Activated T-helper 17 cell treated with anti-CD3 and anti-CD28 coated beads, Interleukin-2, amount 50 U/mL, for 72 hours (primary cell): ENCODE results near the gene LSR. TPM values are rescaled to one million over a fixed set of nuclear protein-coding genes. Genes with fewer than 3 reads are reported as not detected.
A peak's percentile ranks its signal among the peaks of the same experiment; 100 is the strongest.

ENCODE experiments used
- ATAC-seq: fragments of 150-1000 bp; cut with Tn5 transposase; replicated peaks from 2 replicates; pipeline ENCODE4 v1.10.0; 2021; ENCODE audit warnings: mild to moderate bottlenecking, moderate library complexity
- H3K27ac Mint-ChIP-seq: one replicate; pipeline ENCODE4 v1.8.0; 2022; ENCODE audit warnings: mixed read lengths
- H3K27me3 Mint-ChIP-seq: one replicate; pipeline ENCODE4 v1.8.0; 2022; ENCODE audit warnings: mixed read lengths
- H3K36me3 Mint-ChIP-seq: one replicate; pipeline ENCODE4 v1.8.0; 2022; ENCODE audit warnings: low read depth, mild to moderate bottlenecking, mixed read lengths
- H3K4me1 Mint-ChIP-seq: one replicate; pipeline ENCODE4 v1.8.0; 2022; ENCODE audit warnings: mixed read lengths
- H3K4me3 Mint-ChIP-seq: one replicate; pipeline ENCODE4 v1.8.0; 2022; ENCODE audit warnings: mild to moderate bottlenecking, mixed read lengths
- H3K9me3 Mint-ChIP-seq: one replicate; pipeline ENCODE4 v1.8.0; 2022; ENCODE audit warnings: mixed read lengths
- total RNA-seq, 2 donors: library from RNA; stranded (reverse); gene quantifications; one replicate each; pipeline ENCODE4 v1.2.3, GENCODE V29; 2022

LSR gene
- total RNA-seq, 2 donors from 2014 or later, result 19.1 to 38.0 TPM

- no peak for ATAC-seq
- H3K36me3 Mint-ChIP-seq, result peaks cover 54% of the 10 kb centered on the region
- H3K27ac Mint-ChIP-seq, result peak overlapping the region; percentile 76
- H3K27me3 Mint-ChIP-seq, result no peaks in the 10 kb centered on the region
- H3K4me1 Mint-ChIP-seq, result no peaks in the 10 kb centered on the region
- no peaks in the 10 kb centered on the region for H3K9me3 Mint-ChIP-seq
- peak overlapping the region; percentile 88 for H3K4me3 Mint-ChIP-seq
These were observed 16.5 kb downstream of the LSR start for GRCh38 chr19:35265126-35265899.

- H3K4me1 Mint-ChIP-seq, result no peaks in the 10 kb centered on the region
- peak overlapping the region; percentile 88 for H3K4me3 Mint-ChIP-seq
- no peaks in the 10 kb centered on the region for H3K27me3 Mint-ChIP-seq
- H3K27ac Mint-ChIP-seq, result peak overlapping the region; percentile 76
- ATAC-seq, result no peak
- peaks cover 55% of the 10 kb centered on the region for H3K36me3 Mint-ChIP-seq
- H3K9me3 Mint-ChIP-seq, result no peaks in the 10 kb centered on the region
These were observed 17.2 kb downstream of the LSR start for GRCh38 chr19:35265900-35266519.

- Mint-ChIP-seq H3K4me3 (peak overlapping the region; percentile 88), H3K4me1 (no peaks in the 10 kb centered on the region), H3K36me3 (peaks cover 58% of the 10 kb centered on the region), H3K27me3 (no peaks in the 10 kb centered on the region), H3K27ac (peak overlapping the region; percentile 93), H3K9me3 (no peaks in the 10 kb centered on the region)
- ATAC-seq, result no peak
These were observed 17.9 kb downstream of the LSR start for GRCh38 chr19:35266520-35267352.

- Mint-ChIP-seq H3K9me3 (no peaks in the 10 kb centered on the region), H3K4me3 (peak overlapping the region; percentile 88), H3K36me3 (peaks cover 64% of the 10 kb centered on the region), H3K27ac (peak overlapping the region; percentile 93), H3K4me1 (no peaks in the 10 kb centered on the region), H3K27me3 (no peaks in the 10 kb centered on the region)
- ATAC-seq, result peak; percentile 10
These were observed 18.6 kb downstream of the LSR start for GRCh38 chr19:35267353-35267817.

GRCh38 chr19:35267818-35268535, 19.2 kb downstream of the LSR start:
- H3K9me3 Mint-ChIP-seq, result no peaks in the 10 kb centered on the region
- peak overlapping the region; percentile 93 for H3K27ac Mint-ChIP-seq
- H3K4me3 Mint-ChIP-seq, result peak overlapping the region; percentile 88
- peaks cover under 1% of the 10 kb centered on the region for H3K4me1 Mint-ChIP-seq
- no peaks in the 10 kb centered on the region for H3K27me3 Mint-ChIP-seq
- ATAC-seq, result peak; percentile 62
- H3K36me3 Mint-ChIP-seq, result peaks cover 70% of the 10 kb centered on the region

- Mint-ChIP-seq H3K4me3 (peak within 1 kb of the TSS; percentile 88), H3K27me3 (no peaks in the 10 kb centered on the region), H3K36me3 (peaks cover 72% of the 10 kb centered on the region), H3K9me3 (no peaks in the 10 kb centered on the region), H3K27ac (peak within 1 kb of the TSS; percentile 93), H3K4me1 (peaks cover 4% of the 10 kb centered on the region)
- peak; percentile 39 for ATAC-seq
These were observed 20.0 kb downstream of the LSR start, which contains the start of gene USF2 for GRCh38 chr19:35268536-35269437. Gene USF2, plus strand, starts transcription at chr19:35268962. Its CDS starts 140 bp downstream, at chr19:35269102.

- peak; percentile 73 for ATAC-seq
- Mint-ChIP-seq H3K27me3 (no peaks in the 10 kb centered on the region), H3K4me3 (peak overlapping the region; percentile 50), H3K36me3 (peaks cover 73% of the 10 kb centered on the region), H3K9me3 (no peaks in the 10 kb centered on the region), H3K27ac (no peak overlapping the region), H3K4me1 (peaks cover 4% of the 10 kb centered on the region)
These were observed 20.8 kb downstream of the LSR start for GRCh38 chr19:35269438-35270117.

GRCh38 chr19:35270381-35270811, 21.6 kb downstream of the LSR start:
- peaks cover 4% of the 10 kb centered on the region for H3K4me1 Mint-ChIP-seq
- H3K4me3 Mint-ChIP-seq, result peak overlapping the region; percentile 50
- no peaks in the 10 kb centered on the region for H3K27me3 Mint-ChIP-seq
- no peak overlapping the region for H3K27ac Mint-ChIP-seq
- ATAC-seq, result no peak
- peaks cover 78% of the 10 kb centered on the region for H3K36me3 Mint-ChIP-seq
- no peaks in the 10 kb centered on the region for H3K9me3 Mint-ChIP-seq

GRCh38 chr19:35271546-35271945, 22.7 kb downstream of the LSR start:
- H3K9me3 Mint-ChIP-seq, result no peaks in the 10 kb centered on the region
- peaks cover 4% of the 10 kb centered on the region for H3K4me1 Mint-ChIP-seq
- H3K27ac Mint-ChIP-seq, result peak overlapping the region; percentile 66
- H3K36me3 Mint-ChIP-seq, result peaks cover 78% of the 10 kb centered on the region
- no peak overlapping the region for H3K4me3 Mint-ChIP-seq
- ATAC-seq, result no peak
- H3K27me3 Mint-ChIP-seq, result no peaks in the 10 kb centered on the region

GRCh38 chr19:35272122-35272719, 23.4 kb downstream of the LSR start:
- H3K9me3 Mint-ChIP-seq, result no peaks in the 10 kb centered on the region
- H3K4me3 Mint-ChIP-seq, result no peak overlapping the region
- no peaks in the 10 kb centered on the region for H3K27me3 Mint-ChIP-seq
- H3K4me1 Mint-ChIP-seq, result peaks cover 4% of the 10 kb centered on the region
- peak overlapping the region; percentile 66 for H3K27ac Mint-ChIP-seq
- no peak for ATAC-seq
- peaks cover 82% of the 10 kb centered on the region for H3K36me3 Mint-ChIP-seq

GRCh38 chr19:35272954-35273649, 24.3 kb downstream of the LSR start:
- no peaks in the 10 kb centered on the region for H3K9me3 Mint-ChIP-seq
- H3K4me3 Mint-ChIP-seq, result no peak overlapping the region
- H3K27ac Mint-ChIP-seq, result peak overlapping the region; percentile 82
- H3K4me1 Mint-ChIP-seq, result peaks cover 4% of the 10 kb centered on the region
- H3K36me3 Mint-ChIP-seq, result peaks cover 77% of the 10 kb centered on the region
- no peaks in the 10 kb centered on the region for H3K27me3 Mint-ChIP-seq
- no peak for ATAC-seq

- no peak for ATAC-seq
These were observed 25.0 kb downstream of the LSR start for GRCh38 chr19:35273686-35274259.

More at GRCh38 chr19:35273686-35274259, 25.0 kb downstream of the LSR start:
- H3K27me3 Mint-ChIP-seq, result no peaks in the 10 kb centered on the region
- H3K36me3 Mint-ChIP-seq, result peaks cover 77% of the 10 kb centered on the region
- H3K4me1 Mint-ChIP-seq, result peaks cover 4% of the 10 kb centered on the region
- no peak overlapping the region for H3K4me3 Mint-ChIP-seq
- H3K27ac Mint-ChIP-seq, result peak overlapping the region; percentile 82
- no peaks in the 10 kb centered on the region for H3K9me3 Mint-ChIP-seq
